ENCODE data around the gene FGFR4.

GRCh38 chr5:177093082-177093712, 6.5 kb downstream of the FGFR4 start:
- TF ChIP-seq POLR2AphosphoS5 (IDR thresholded peaks at IDR 0.05; ENCODE audit: low read depth, low read length) (no peak), POLR2A (IDR thresholded peaks at IDR 0.05; ENCODE audit: low read depth, low read length) (no peak)

All from GM12892 (cell line).